Amniotic stem cell (primary cell): ENCODE results near the gene SMOC2.
"Not testable (repeated sequence)": the region's sequence is repeated elsewhere in the genome, so short reads cannot be mapped to it uniquely, and the experiment has no call there.

Source experiments
- DNase-seq: peaks from one replicate; lab custom pipeline; 2025; lab: John Stamatoyannopoulos, UW

Gene SMOC2

GRCh38 chr6:168684906-168685305 lies 243.9 kb downstream of the SMOC2 start:
- DNase-seq = no peak

GRCh38 chr6:168686029-168686738 lies 245.2 kb downstream of the SMOC2 start:
- no peak for DNase-seq

- DNase-seq = no peak
Measured at GRCh38 chr6:168686831-168687730, 246.1 kb downstream of the SMOC2 start.

GRCh38 chr6:168690271-168690670 lies 249.3 kb downstream of the SMOC2 start:
- DNase-seq = no peak

- no peak for DNase-seq
Measured at GRCh38 chr6:168691774-168692173, 250.8 kb downstream of the SMOC2 start.

- DNase-seq = no peak
Measured at GRCh38 chr6:168692193-168692914, 251.4 kb downstream of the SMOC2 start.

- not testable (repeated sequence) for DNase-seq
Measured at GRCh38 chr6:168692915-168693257, 251.9 kb downstream of the SMOC2 start.

GRCh38 chr6:168694797-168695196 lies 253.8 kb downstream of the SMOC2 start:
- not testable (repeated sequence) for DNase-seq

- DNase-seq = no peak
Measured at GRCh38 chr6:168695701-168696100, 254.7 kb downstream of the SMOC2 start.

- no peak for DNase-seq
Measured at GRCh38 chr6:168698923-168699322, 257.9 kb downstream of the SMOC2 start.

- no peak for DNase-seq
Measured at GRCh38 chr6:168699631-168700295, 258.8 kb downstream of the SMOC2 start.

GRCh38 chr6:168700880-168701279 lies 259.9 kb downstream of the SMOC2 start:
- no peak for DNase-seq

- no peak for DNase-seq
Measured at GRCh38 chr6:168703990-168704389, 263.0 kb downstream of the SMOC2 start.

GRCh38 chr6:168704678-168705077 lies 263.7 kb downstream of the SMOC2 start:
- DNase-seq = no peak

- not testable (repeated sequence) for DNase-seq
Measured at GRCh38 chr6:168705271-168705670, 264.3 kb downstream of the SMOC2 start.

- DNase-seq = no peak
Measured at GRCh38 chr6:168706471-168707177, 265.6 kb downstream of the SMOC2 start.

GRCh38 chr6:168708526-168708925 lies 267.5 kb downstream of the SMOC2 start:
- DNase-seq = no peak

GRCh38 chr6:168708984-168709383 lies 268.0 kb downstream of the SMOC2 start:
- no peak for DNase-seq

GRCh38 chr6:168709390-168709789 lies 268.4 kb downstream of the SMOC2 start:
- DNase-seq = no peak

GRCh38 chr6:168709991-168710390 lies 269.0 kb downstream of the SMOC2 start:
- DNase-seq = no peak

GRCh38 chr6:168711049-168711640 lies 270.2 kb downstream of the SMOC2 start:
- no peak for DNase-seq
